Common myeloid progenitor, CD34-positive (primary cell): Measurements from ENCODE around the gene SOCS3.

Experiments
- CTCF ChIA-PET: fragments of 350-600 bp; sonication (Branson Sonifier 250); formaldehyde crosslinking; loops from one replicate; lab custom pipeline; 2021; ENCODE audit warnings: antibody characterized with exemption; lab: Charles Lee
- POLR2A ChIA-PET: fragments of 350-600 bp; sonication (Branson Sonifier 250); formaldehyde crosslinking; loops from one replicate; lab custom pipeline; 2021; ENCODE audit warnings: antibody characterized with exemption; lab: Charles Lee
- DNase-seq, 3 donors: peaks; one replicate each; pipeline versions ENCODE4 v3.0.0 to v3.0.0-alpha.2; 2013
- H3K27ac ChIP-seq, 2 experiments: 1 replicate in 1 of 2; 2 replicates in 1 of 2; pipeline ENCODE4 v1.7.0; 2013; ENCODE audit warnings: inconsistent platforms in 2 of 2, low read length in 2 of 2, mild to moderate bottlenecking in 2 of 2, low read depth in 1 of 2, moderate library complexity in 1 of 2; ENCODE audit not compliant: severe bottlenecking in 2 of 2, insufficient read depth in 1 of 2, poor library complexity in 1 of 2
- H3K27me3 ChIP-seq, 5 experiments: replicated peaks in 2 of 5; 1 replicate in 3 of 5; 2 replicates in 2 of 5; pipeline versions ENCODE4 v1.6.1 to v1.7.0; 2013; ENCODE audit warnings: low read length in 4 of 5, mild to moderate bottlenecking in 2 of 5, moderate library complexity in 2 of 5, inconsistent platforms in 1 of 5; ENCODE audit not compliant: insufficient read depth in 5 of 5, control insufficient read depth in 4 of 5
- H3K36me3 ChIP-seq, 4 experiments: 1 replicate in 2 of 4; 2 replicates in 2 of 4; pipeline versions ENCODE4 v1.6.1 to v1.7.0; 2013; ENCODE audit warnings: low read length in 3 of 4, control low read depth in 1 of 4, mild to moderate bottlenecking in 1 of 4; ENCODE audit not compliant: control insufficient read depth in 4 of 4, insufficient read depth in 4 of 4
- H3K4me1 ChIP-seq, 4 experiments: 1 replicate in 3 of 4; 2 replicates in 1 of 4; pipeline versions ENCODE4 v1.6.1 to v1.7.1; 2013; ENCODE audit warnings: low read length in 3 of 4, mild to moderate bottlenecking in 3 of 4, control low read depth in 1 of 4, inconsistent platforms in 1 of 4, moderate library complexity in 1 of 4; ENCODE audit not compliant: control insufficient read depth in 4 of 4, insufficient read depth in 4 of 4; ENCODE audit errors: control extremely low read depth in 1 of 4
- H3K4me3 ChIP-seq, 7 experiments: 1 replicate in 4 of 7; 2 replicates in 3 of 7; pipeline versions ENCODE4 v1.5.1 to v1.7.0; 2013; ENCODE audit warnings: mild to moderate bottlenecking in 7 of 7, low read length in 6 of 7, moderate library complexity in 6 of 7, inconsistent platforms in 2 of 7, low read depth in 2 of 7, control low read depth in 1 of 7; ENCODE audit not compliant: insufficient read depth in 4 of 7, control insufficient read depth in 1 of 7; ENCODE audit errors: extremely low read depth in 1 of 7
- H3K9me3 ChIP-seq, 5 experiments: 1 replicate in 4 of 5; 2 replicates in 1 of 5; pipeline versions ENCODE4 v1.6.1 to v1.7.1; 2013; ENCODE audit warnings: low read length in 4 of 5, mild to moderate bottlenecking in 2 of 5, inconsistent platforms in 1 of 5, low read depth in 1 of 5, moderate library complexity in 1 of 5; ENCODE audit not compliant: control insufficient read depth in 4 of 5, insufficient read depth in 2 of 5; ENCODE audit errors: control extremely low read depth in 1 of 5
- WGBS: methylation state at CpG from one replicate; pipeline ENCODE4 v1.1.5; 2013; ENCODE audit not compliant: insufficient coverage; 5-methylcytosine and 5-hydroxymethylcytosine counted together

SOCS3 gene

DNA sequence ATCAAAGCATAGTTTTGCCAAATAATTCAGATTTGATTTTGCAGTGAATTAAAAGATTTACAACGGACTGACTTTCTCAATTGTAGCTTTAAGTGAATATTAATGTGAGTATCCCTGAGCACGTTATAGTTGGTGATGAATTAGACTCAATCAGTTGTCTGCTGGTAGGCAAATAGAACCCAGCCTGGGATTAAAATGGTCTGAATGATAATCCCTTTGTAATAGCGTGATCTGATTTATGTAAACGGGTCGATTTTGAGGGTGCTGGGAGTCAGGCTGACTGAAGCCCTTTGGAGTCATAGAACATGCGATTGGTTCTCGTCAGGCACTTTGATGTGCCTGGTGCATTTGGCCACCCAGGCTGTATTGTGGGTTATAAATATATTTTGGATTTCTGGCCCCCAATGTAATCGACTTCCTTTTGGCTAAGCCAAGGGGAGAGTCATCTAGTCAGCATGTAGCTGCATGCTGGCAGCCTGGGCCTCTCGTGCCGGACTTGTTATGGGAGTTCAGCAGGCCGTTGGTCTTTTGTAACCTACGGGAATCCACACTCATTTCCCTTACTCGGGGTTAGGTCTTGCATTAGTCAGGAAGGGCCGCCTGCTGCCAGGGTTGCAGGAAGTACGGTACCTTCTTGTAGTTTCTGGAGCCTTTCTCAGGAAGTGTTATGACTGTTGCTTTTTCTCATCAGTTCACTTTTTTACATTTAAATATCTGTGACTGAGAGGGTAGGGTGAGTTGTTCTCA is 24.0 kb upstream of the SOCS3 start:
- WGBS, result 22% methylated on average over 11 of the region's 15 CpGs
- H3K27ac ChIP-seq, result peak overlapping the region; percentile 56 to 83
- peak; percentile 65 to 75 (median 67) for DNase-seq
- H3K36me3 ChIP-seq, result no peaks in the 10 kb centered on the region
- no peaks in the 10 kb centered on the region for H3K9me3 ChIP-seq
- H3K4me1 ChIP-seq, result peaks cover 52 to 98% (median 97%) of the 10 kb centered on the region in 4 experiments
- no peaks in the 10 kb centered on the region for H3K27me3 ChIP-seq
- CTCF ChIA-PET, result interaction anchor here (0.6 to 2.7 kb wide), 5 partner anchors 8 to 32 kb away, joined by 3 to 11 read pairs (median 3); no protein-coding TSS in a partner anchor
- H3K4me3 ChIP-seq, result peak overlapping the region in 5 of 7 experiments; percentile 5 to 52 (median 16)
- POLR2A ChIA-PET, result interaction anchor here (0.8 to 1.0 kb wide), 2 partner anchors 24 to 132 kb away, joined by 3 to 5 read pairs; partner anchors contain the start of gene SOCS3

DNA sequence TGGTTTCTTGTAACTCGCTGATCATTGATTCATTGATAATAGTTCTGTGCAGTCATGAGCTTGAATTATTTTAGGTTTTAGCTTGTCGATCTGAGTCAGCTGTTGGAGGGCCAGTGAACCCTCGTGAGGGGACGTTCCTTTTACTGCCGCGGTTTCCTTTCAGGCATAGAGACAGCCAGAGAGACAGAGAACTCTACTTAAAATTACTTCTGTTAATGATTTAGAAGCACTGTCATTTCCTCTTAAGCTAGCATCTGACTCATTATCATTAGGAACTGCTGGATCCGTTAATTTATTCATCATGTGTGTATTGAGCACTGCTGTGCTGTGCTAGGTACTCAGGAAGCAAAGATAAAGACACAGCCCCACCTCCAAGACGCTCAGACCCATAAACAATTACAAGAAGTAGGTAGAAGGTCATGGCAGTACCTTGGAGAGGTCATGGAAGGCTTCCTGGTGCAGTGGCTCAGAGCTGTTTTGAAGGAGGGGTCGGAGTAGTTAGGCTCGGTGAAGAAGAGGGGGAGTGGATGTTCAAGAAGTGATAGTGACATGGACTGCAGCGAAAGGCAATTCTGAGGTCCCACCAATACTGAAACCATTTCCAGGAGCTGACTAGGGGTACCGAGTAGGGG is 21.8 kb upstream of the SOCS3 start:
- ChIA-PET CTCF (interaction anchor here (1.1 to 2.7 kb wide), 5 partner anchors 8 to 93 kb away, joined by 3 to 11 read pairs (median 5); no protein-coding TSS in a partner anchor), POLR2A (interaction anchor here (0.9 kb wide), 1 partner anchor 52 kb away, joined by 5 read pairs; no protein-coding TSS in a partner anchor)
- WGBS, result 22% methylated on average over 9 of the region's 12 CpGs

DNA sequence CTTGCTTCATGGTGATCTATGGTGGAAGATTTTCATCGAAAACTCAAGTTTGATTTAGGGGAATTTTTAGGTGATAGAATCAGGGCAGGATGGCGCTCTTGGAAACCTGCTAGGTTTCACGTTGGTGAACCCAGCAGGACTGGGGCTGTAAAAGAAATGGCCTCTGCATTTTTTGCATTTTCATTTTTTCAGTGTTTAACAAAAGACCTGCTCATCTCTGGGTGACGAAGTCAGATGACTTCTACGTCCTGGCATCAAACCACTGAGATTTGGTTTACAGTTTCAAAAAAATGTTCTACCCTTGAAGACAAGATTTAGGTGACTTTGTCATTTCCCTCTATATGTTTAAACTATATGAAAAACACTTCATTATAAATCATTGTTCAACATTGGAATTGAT is 20.5 kb upstream of the SOCS3 start:
- CTCF ChIA-PET, result no interaction called here
- no peaks in the 10 kb centered on the region for H3K36me3 ChIP-seq
- DNase-seq, result no peak
- H3K9me3 ChIP-seq, result no peaks in the 10 kb centered on the region
- POLR2A ChIA-PET, result interaction anchor here (0.7 kb wide), 1 partner anchor 19 kb away, joined by 3 read pairs; no protein-coding TSS in a partner anchor
- H3K27me3 ChIP-seq, result no peaks in the 10 kb centered on the region
- peak overlapping the region in 1 of 2 experiments; percentile 78 for H3K27ac ChIP-seq
- H3K4me1 ChIP-seq, result peaks cover 32 to 77% (median 73%) of the 10 kb centered on the region in 4 experiments
- peak overlapping the region in 3 of 7 experiments; percentile 17 to 23 (median 22) for H3K4me3 ChIP-seq
- 95% methylated on average over 5 of the region's 5 CpGs for WGBS

More for the DNA sequence above, 21.8 kb upstream of the SOCS3 start:
- Histone ChIP-seq H3K27me3 (no peaks in the 10 kb centered on the region), H3K4me1 (peaks cover 38 to 87% (median 85%) of the 10 kb centered on the region in 4 experiments), H3K36me3 (no peaks in the 10 kb centered on the region), H3K9me3 (no peaks in the 10 kb centered on the region), H3K4me3 (peak overlapping the region in 6 of 7 experiments; percentile 13 to 62 (median 32)), H3K27ac (peak overlapping the region; percentile 53 to 78)
- peak; percentile 65 to 93 (median 88) for DNase-seq

DNA sequence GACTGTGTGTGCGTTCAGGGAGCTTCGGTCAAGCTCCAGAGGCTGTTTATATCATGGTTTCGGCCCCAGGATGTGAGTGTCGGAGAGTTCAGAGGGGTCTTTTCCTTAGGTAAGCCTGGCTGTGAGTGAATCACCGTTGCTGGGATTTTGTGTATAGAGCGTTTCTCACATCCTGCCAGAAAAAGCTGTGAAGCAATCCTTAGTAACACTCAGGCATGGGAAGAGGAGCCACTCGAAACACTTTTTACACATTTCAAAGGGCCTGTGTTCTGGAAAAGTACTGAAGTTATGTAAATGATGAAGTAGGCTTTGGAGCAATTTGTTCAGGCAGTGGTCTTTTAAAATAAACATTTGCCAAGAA is 19.2 kb upstream of the SOCS3 start:
- 8% methylated on average over 5 of the region's 7 CpGs for WGBS
- Histone ChIP-seq H3K9me3 (no peaks in the 10 kb centered on the region), H3K27me3 (no peaks in the 10 kb centered on the region), H3K27ac (peak overlapping the region; percentile 75 to 86), H3K4me1 (peaks cover 26 to 73% (median 61%) of the 10 kb centered on the region in 4 experiments), H3K36me3 (no peaks in the 10 kb centered on the region), H3K4me3 (peak overlapping the region; percentile 85 to 100 (median 95))
- DNase-seq, result no peak
- ChIA-PET POLR2A (interaction anchor here (1.3 to 1.6 kb wide), 2 partner anchors 19 to 38 kb away, joined by 4 to 6 read pairs; partner anchors contain the start of gene SOCS3), CTCF (interaction anchor here (0.8 to 2.0 kb wide), 4 partner anchors 17 to 41 kb away, joined by 3 to 5 read pairs (median 3); no protein-coding TSS in a partner anchor)

DNA sequence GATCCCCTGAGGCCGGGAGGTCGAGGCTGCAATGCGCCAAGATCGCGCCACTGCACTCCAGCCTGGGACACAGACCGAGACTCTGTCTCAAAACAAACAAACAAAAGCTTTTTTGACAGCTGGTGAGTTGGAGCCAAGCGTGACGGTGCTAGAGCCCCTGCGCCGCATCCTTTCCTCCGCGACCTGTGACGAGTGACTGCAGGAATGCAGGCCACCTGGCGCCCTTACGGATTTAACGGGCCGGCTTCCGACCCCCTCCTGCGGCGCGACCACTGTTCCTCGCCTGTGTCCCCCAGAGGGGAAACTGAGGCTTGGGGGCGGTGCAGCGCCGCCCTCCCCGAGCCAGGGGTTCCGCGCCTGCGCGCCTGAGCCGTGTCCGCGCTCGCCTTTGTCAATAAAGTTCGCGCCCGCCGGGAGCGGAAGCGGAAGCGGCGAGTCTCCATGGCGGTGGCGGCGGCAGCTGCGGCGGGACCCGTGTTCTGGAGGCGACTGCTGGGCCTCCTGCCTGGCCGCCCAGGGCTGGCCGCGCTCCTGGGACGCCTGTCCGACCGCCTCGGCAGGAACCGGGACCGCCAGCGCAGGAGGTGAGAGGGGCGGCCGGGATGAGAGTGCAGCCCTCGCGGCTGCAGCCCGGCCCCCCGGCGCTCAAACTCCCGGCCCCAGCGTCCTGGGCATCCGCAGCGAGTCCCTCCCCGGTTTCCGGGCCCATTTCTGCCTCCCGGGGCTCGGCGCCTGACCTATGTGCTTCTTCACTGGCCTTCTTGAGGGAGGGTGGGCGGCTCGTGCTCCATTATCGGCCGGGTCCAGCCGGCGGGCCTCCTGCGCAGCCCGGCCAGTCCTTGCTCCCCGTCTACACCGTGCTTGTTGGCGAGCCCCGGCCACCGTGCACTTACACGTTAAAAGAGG is 18.6 kb upstream of the SOCS3 start, which contains the start of gene PGS1:
TSS of gene PGS1 (plus strand) at position 425 of the 906 bp plus-strand sequence. CDS start at position 442, 17 bp downstream.
- Histone ChIP-seq H3K27me3 (no peaks in the 10 kb centered on the region), H3K36me3 (no peaks in the 10 kb centered on the region), H3K4me3 (peak within 1 kb of the TSS; percentile 85 to 100 (median 95)), H3K27ac (peak within 1 kb of the TSS; percentile 75 to 86), H3K4me1 (peaks cover 22 to 67% (median 55%) of the 10 kb centered on the region in 4 experiments), H3K9me3 (no peaks in the 10 kb centered on the region)
- ChIA-PET POLR2A (interaction anchor here (1.3 to 1.6 kb wide), 2 partner anchors 18 to 38 kb away, joined by 4 to 6 read pairs; partner anchors contain the start of gene SOCS3), CTCF (interaction anchor here (0.6 to 2.0 kb wide), 8 partner anchors 9 to 90 kb away, joined by 3 to 5 read pairs (median 3); no protein-coding TSS in a partner anchor)
- under 1% methylated on average over 79 of the region's 89 CpGs for WGBS
- peak; percentile 70 to 88 (median 84) for DNase-seq

DNA sequence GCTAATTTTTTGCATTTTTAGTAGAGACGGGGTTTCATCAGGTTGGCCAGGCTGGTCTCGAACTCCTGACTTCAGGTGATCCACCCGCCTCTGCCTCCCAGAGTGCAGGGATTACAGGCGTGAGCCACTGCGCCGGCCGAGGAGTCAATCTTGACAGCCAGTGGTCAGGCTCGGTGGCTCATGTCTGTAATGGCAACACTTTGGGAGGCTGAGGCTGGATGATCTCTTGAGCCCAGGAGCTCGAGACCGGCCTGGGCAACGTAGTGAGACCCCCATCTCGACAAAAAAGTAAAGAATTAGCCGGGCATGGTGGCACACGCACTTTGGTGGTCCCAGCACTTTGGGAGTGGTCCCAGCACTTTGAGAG is 18.0 kb upstream of the SOCS3 start:
- no peak for DNase-seq
- Histone ChIP-seq H3K4me1 (peaks cover 20 to 61% (median 48%) of the 10 kb centered on the region in 4 experiments), H3K36me3 (no peaks in the 10 kb centered on the region), H3K27me3 (no peaks in the 10 kb centered on the region), H3K4me3 (peak overlapping the region; percentile 85 to 100 (median 95)), H3K27ac (peak overlapping the region in 1 of 2 experiments; percentile 86), H3K9me3 (no peaks in the 10 kb centered on the region)
- ChIA-PET CTCF (interaction anchor here (0.6 to 2.0 kb wide), 5 partner anchors 10 to 89 kb away, joined by 3 to 5 read pairs (median 3); no protein-coding TSS in a partner anchor), POLR2A (interaction anchor here (1.6 kb wide), 1 partner anchor 17 kb away, joined by 6 read pairs; the partner anchor contains the start of gene SOCS3)
- WGBS, result 66% methylated on average over 14 of the region's 14 CpGs
